ENCODE results near the gene DRG2. TPM values are rescaled to one million over a fixed set of nuclear protein-coding genes. Genes with fewer than 3 reads are reported as not detected.

The DRG2 gene
- total and polyA plus RNA-seq, 2 of the 13 experiments (the other 11 are each of a cell fraction or from before 2014, with no cell fraction given), result 20.1 to 26.6 TPM

- TF ChIP-seq ZBTB43 (CRISPR knock-in tag; conservative IDR thresholded peaks at IDR 0.05), result no peak
- no peak for TF ChIP-seq FOXO4 (CRISPR knock-in tag; conservative IDR thresholded peaks at IDR 0.05)
- TF ChIP-seq RFXANK (CRISPR knock-in tag; IDR thresholded peaks at IDR 0.05), result 0 out of 2 replicates have a peak, but pooled peaks have one; percentile 73
- TF ChIP-seq ZNF225 (CRISPR knock-in tag; IDR thresholded peaks at IDR 0.05), result no peak
- TF ChIP-seq NCOA2 (CRISPR knock-in tag; IDR thresholded peaks at IDR 0.05), result peak; percentile 75
- TF ChIP-seq SATB2 (CRISPR knock-in tag; IDR thresholded peaks at IDR 0.05), result no peak
- 0 out of 2 replicates have a peak, but pooled peaks have one; percentile 91 for TF ChIP-seq ZNF558 (CRISPR knock-in tag; IDR thresholded peaks at IDR 0.05; ENCODE audit: borderline replicate concordance)
- TF ChIP-seq GFI1 (CRISPR knock-in tag; IDR thresholded peaks at IDR 0.05; ENCODE audit: borderline replicate concordance), result peak; percentile 77; the same call in 1 of the 2 replicates
- TF ChIP-seq ZNF646 (CRISPR knock-in tag; IDR thresholded peaks at IDR 0.05), result peak; percentile 75
- peak; percentile 84; the same call in 1 of the 2 replicates for TF ChIP-seq ZSCAN21 (CRISPR knock-in tag; IDR thresholded peaks at IDR 0.05; ENCODE audit: borderline replicate concordance)
- TF ChIP-seq GABPA (IDR thresholded peaks at IDR 0.05; ENCODE audit: low read depth, low read length), result peak; percentile 91
- TF ChIP-seq GABPA (CRISPR knock-in tag; IDR thresholded peaks at IDR 0.05; ENCODE audit: low read depth), result peak; percentile 98
- no peak for TF ChIP-seq SCMH1 (CRISPR knock-in tag; IDR thresholded peaks at IDR 0.05; ENCODE audit: borderline replicate concordance)
- peak; percentile 76 for TF ChIP-seq ZBTB26 (CRISPR knock-in tag; IDR thresholded peaks at IDR 0.05; ENCODE audit: borderline replicate concordance)
- peak; percentile 29 for TF ChIP-seq KDM6A (CRISPR knock-in tag; IDR thresholded peaks at IDR 0.05; ENCODE audit: low read depth)
- no peak for TF ChIP-seq ZIK1 (CRISPR knock-in tag; IDR thresholded peaks at IDR 0.05; ENCODE audit: borderline replicate concordance, low read depth)
- TF ChIP-seq ZC3H13 (CRISPR knock-in tag; IDR thresholded peaks at IDR 0.05), result peak; percentile 91; the same call in 1 of the 2 replicates
- no peak for TF ChIP-seq MTA3 (CRISPR knock-in tag; IDR thresholded peaks at IDR 0.05)
Observed at GRCh38 chr17:18087610-18088491, at the start of gene DRG2 (continued).

Measured in HepG2 (cell line).